ENCODE data around the gene CAT.

The CAT gene

DNA sequence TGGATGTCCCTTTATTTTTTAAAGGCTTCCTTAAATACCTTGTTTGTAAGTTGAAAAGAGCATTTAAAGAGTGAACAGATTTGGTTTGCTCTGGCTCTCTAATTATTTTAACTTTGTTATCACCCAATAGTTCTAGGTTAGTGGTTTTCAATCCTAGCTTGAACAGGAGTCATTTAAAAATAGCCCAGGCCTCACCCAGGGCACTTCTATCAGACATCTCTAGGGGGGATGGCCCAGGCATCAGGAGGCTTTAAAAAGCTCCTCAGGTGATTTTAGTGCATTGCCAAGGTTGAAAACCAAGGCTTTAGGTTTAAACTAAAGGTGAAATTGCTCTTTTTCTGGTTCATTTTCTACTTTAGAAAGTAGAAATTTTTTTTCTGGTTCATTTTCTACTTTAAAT, 8.3 kb downstream of the CAT start:
- TF ChIP-seq FOXP2 (optimal IDR thresholded peaks at IDR 0.05; ENCODE audit: borderline replicate concordance, extremely low read depth, extremely low read length, insufficient read depth), result no peak
- TF ChIP-seq SIN3A (IDR thresholded peaks at IDR 0.05; ENCODE audit: borderline replicate concordance, insufficient read depth, low read length), result no peak
- TF ChIP-seq, protein P1, sequence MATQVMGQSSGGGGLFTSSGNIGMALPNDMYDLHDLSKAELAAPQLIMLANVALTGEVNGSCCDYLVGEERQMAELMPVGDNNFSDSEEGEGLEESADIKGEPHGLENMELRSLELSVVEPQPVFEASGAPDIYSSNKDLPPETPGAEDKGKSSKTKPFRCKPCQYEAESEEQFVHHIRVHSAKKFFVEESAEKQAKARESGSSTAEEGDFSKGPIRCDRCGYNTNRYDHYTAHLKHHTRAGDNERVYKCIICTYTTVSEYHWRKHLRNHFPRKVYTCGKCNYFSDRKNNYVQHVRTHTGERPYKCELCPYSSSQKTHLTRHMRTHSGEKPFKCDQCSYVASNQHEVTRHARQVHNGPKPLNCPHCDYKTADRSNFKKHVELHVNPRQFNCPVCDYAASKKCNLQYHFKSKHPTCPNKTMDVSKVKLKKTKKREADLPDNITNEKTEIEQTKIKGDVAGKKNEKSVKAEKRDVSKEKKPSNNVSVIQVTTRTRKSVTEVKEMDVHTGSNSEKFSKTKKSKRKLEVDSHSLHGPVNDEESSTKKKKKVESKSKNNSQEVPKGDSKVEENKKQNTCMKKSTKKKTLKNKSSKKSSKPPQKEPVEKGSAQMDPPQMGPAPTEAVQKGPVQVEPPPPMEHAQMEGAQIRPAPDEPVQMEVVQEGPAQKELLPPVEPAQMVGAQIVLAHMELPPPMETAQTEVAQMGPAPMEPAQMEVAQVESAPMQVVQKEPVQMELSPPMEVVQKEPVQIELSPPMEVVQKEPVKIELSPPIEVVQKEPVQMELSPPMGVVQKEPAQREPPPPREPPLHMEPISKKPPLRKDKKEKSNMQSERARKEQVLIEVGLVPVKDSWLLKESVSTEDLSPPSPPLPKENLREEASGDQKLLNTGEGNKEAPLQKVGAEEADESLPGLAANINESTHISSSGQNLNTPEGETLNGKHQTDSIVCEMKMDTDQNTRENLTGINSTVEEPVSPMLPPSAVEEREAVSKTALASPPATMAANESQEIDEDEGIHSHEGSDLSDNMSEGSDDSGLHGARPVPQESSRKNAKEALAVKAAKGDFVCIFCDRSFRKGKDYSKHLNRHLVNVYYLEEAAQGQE (IDR thresholded peaks at IDR 0.05; ENCODE audit: insufficient read depth in 1 of 2, low read depth in 2 of 2, low read length in 2 of 2), result no peak
- no peak for TF ChIP-seq TAF1 (IDR thresholded peaks at IDR 0.05; ENCODE audit: borderline replicate concordance, insufficient read depth, low read length)
- no peak for TF ChIP-seq POLR2AphosphoS5 (IDR thresholded peaks at IDR 0.05; ENCODE audit: low read depth, low read length)

DNA sequence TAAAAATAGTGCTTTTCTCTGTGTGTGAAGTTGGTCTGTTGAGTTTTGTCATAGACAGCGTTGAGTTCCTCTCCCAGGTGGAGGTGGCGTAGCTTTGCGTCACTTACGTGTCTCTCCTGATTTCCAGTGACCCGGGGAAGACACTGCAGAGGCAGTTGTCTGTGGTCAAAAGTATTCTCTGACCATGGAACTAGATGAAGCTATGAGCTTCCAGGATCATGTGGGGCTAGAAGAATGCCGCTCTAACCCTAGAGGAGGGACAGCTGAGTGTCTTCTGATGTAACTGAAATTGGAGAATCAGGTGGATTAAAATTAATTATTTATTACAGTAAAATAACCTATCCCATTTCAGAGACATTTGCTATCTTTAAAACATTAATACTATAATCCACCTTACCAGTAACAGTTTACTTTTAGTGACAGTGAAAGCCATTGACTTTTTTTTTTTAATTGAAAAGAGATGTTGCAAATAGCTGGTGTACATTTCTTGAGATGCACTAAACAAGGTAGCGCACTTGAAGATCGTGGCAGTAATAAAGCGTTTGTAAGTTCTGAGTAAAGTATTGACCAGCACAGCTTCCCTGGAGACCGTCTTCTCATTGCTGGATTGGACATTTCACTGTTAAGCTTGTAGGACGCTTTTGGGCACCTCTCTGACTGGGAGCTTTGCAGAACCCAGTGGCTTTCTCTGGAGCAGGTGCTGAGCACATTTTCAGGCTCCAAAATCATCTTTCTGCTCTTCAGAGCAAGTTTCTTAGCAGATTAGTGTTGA, 9.7 kb downstream of the CAT start:
- TF ChIP-seq TAF1 (IDR thresholded peaks at IDR 0.05; ENCODE audit: borderline replicate concordance, insufficient read depth, low read length), result no peak
- no peak for TF ChIP-seq POLR2AphosphoS5 (IDR thresholded peaks at IDR 0.05; ENCODE audit: low read depth, low read length)
- no peak for TF ChIP-seq SIN3A (IDR thresholded peaks at IDR 0.05; ENCODE audit: borderline replicate concordance, insufficient read depth, low read length)
- TF ChIP-seq, protein P1 (IDR thresholded peaks at IDR 0.05; ENCODE audit: insufficient read depth in 1 of 2, low read depth in 2 of 2, low read length in 2 of 2), result no peak
- TF ChIP-seq FOXP2 (optimal IDR thresholded peaks at IDR 0.05; ENCODE audit: borderline replicate concordance, extremely low read depth, extremely low read length, insufficient read depth), result no peak

DNA sequence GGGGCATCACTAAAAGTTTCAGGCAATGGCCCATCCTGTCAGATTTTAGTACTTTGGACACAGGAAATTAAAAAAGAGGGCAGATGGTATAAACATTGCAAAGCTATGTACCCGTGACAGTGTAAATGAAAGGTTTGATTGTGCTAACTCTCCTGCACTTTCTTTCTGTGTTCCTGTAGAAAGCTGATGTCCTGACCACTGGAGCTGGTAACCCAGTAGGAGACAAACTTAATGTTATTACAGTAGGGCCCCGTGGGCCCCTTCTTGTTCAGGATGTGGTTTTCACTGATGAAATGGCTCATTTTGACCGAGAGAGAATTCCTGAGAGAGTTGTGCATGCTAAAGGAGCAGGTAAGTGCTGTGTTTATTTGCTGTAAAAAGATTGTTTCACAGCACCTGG, 10.3 kb downstream of the CAT start:
- TF ChIP-seq, protein P1 (IDR thresholded peaks at IDR 0.05; ENCODE audit: insufficient read depth in 1 of 2, low read depth in 2 of 2, low read length in 2 of 2), result no peak
- TF ChIP-seq TAF1 (IDR thresholded peaks at IDR 0.05; ENCODE audit: borderline replicate concordance, insufficient read depth, low read length) (no peak), SIN3A (IDR thresholded peaks at IDR 0.05; ENCODE audit: borderline replicate concordance, insufficient read depth, low read length) (no peak), FOXP2 (optimal IDR thresholded peaks at IDR 0.05; ENCODE audit: borderline replicate concordance, extremely low read depth, extremely low read length, insufficient read depth) (no peak), POLR2AphosphoS5 (IDR thresholded peaks at IDR 0.05; ENCODE audit: low read depth, low read length) (no peak)

DNA sequence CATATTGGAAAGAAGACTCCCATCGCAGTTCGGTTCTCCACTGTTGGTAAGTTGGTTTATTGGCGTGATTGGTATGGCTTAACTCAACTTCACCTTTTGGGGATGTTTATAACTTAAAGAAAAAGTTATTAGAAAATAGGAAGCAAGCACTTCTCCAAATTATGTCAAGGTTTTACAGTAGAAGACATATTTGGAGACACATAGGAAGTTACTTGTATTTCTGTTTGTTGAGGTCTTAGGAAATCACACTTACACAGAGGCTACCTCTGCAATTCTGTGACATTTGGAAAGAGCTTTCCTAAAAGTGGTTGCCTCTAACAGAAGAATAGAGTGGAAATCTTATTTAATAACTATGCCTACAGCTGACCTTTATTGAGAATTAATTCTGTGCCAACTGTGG, 12.3 kb downstream of the CAT start:
- TF ChIP-seq FOXP2 (optimal IDR thresholded peaks at IDR 0.05; ENCODE audit: borderline replicate concordance, extremely low read depth, extremely low read length, insufficient read depth) (no peak), SIN3A (IDR thresholded peaks at IDR 0.05; ENCODE audit: borderline replicate concordance, insufficient read depth, low read length) (no peak), POLR2AphosphoS5 (IDR thresholded peaks at IDR 0.05; ENCODE audit: low read depth, low read length) (no peak)
- TF ChIP-seq, protein P1 (IDR thresholded peaks at IDR 0.05; ENCODE audit: insufficient read depth in 1 of 2, low read depth in 2 of 2, low read length in 2 of 2), result no peak
